ENCODE measurements around the gene DAD1.

GRCh38 chr14:22515929-22516328, 73.1 kb downstream of the DAD1 start:
- TF ChIP-seq CTCF (IDR thresholded peaks at IDR 0.05) = no peak
- no peak for TF ChIP-seq MEF2A (IDR thresholded peaks at IDR 0.05; ENCODE audit: borderline replicate concordance, low read depth)

Measured in SK-N-SH (cell line).